Measurements from ENCODE around the gene EDEM3.
"Not testable (repeated sequence)": the region's sequence is repeated elsewhere in the genome, so short reads cannot be mapped to it uniquely, and the experiment has no call there.

The EDEM3 gene

DNA sequence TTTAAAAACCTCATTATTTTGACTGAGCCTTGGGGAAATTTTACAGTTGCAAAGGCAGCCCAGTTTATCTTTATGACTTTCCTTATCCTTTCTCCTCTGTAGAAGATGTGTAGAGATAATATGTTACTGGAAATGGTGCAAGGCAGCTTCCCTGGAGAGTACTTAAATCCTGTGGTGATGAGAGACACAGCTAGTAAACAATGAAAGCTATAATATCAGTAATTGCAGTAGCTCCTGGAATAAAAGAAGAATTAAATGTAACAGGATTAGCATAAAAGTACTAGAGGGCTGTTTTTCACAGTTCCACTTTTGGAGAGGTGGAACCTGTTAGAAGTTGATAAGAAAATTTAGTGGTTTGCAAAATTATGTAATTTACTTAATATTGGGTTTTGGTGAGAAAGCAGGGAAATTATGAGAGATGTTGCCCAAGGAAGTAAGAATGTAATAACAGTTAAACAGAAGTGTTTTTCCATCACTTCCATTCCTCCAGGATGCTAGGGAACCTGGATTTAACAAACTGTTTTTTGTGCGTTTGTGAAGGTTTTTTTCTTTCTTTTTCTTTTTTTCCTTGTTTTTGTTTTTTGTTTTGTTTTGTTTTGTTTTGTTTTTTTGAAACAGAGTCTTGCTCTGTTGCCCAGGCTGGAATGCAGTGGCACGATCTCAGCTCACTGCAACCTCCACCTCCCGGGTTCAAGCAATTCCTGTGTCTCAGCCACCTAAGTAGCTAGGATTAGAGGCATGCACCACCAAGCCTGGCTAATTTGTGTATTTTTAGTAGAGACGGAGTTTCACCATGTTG lies 15.7 kb upstream of the EDEM3 start:
- TF ChIP-seq, protein P1, sequence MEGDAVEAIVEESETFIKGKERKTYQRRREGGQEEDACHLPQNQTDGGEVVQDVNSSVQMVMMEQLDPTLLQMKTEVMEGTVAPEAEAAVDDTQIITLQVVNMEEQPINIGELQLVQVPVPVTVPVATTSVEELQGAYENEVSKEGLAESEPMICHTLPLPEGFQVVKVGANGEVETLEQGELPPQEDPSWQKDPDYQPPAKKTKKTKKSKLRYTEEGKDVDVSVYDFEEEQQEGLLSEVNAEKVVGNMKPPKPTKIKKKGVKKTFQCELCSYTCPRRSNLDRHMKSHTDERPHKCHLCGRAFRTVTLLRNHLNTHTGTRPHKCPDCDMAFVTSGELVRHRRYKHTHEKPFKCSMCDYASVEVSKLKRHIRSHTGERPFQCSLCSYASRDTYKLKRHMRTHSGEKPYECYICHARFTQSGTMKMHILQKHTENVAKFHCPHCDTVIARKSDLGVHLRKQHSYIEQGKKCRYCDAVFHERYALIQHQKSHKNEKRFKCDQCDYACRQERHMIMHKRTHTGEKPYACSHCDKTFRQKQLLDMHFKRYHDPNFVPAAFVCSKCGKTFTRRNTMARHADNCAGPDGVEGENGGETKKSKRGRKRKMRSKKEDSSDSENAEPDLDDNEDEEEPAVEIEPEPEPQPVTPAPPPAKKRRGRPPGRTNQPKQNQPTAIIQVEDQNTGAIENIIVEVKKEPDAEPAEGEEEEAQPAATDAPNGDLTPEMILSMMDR (IDR thresholded peaks at IDR 0.05; ENCODE audit: control insufficient read depth, extremely low read depth, insufficient read depth), result no peak
- DNase-seq (ENCODE audit: low read depth), result no peak
- H3K4me3 ChIP-seq (ENCODE audit: low read depth, low read length), result no peak overlapping the region

DNA sequence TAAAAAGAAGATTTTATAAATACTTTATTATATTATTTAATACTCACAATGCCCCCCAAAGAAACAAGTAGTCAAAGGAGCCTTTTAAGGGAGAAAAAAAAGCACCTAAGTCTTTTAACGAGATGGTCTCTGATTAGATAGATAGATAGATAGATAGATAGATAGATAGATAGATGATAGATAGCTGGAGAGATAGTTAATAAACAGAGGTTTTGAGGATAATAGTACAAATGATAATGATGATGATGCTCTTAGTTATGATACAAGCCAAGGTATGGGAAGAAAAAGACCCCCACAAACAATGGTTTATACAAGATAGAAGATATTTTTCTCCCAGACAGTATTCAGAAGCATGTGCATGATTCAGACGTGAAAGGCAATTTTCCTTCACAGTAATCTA lies 14.6 kb upstream of the EDEM3 start:
- no peak for DNase-seq (ENCODE audit: low read depth)
- H3K4me3 ChIP-seq (ENCODE audit: low read depth, low read length), result no peak overlapping the region
- TF ChIP-seq, protein P1 (IDR thresholded peaks at IDR 0.05; ENCODE audit: control insufficient read depth, extremely low read depth, insufficient read depth), result no peak

DNA sequence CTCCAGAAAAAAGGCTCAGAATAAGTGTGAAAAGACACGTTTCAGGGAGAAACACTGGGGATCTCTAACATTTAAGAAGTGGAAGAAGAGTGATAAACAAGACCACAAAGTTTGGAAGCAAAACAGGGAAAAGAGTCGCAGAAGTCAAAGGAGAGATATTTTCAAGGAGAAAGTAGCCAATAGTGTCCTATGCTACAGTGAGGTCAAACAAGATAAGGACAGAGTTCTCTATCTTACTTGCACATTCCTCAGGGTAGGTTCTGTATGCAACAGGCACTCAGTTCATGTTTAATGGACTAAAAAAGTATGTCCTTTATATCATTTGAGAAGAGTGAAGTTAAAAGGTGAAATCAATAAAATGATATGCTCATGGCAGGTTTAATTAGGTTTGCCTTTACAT lies 13.8 kb upstream of the EDEM3 start:
- DNase-seq (ENCODE audit: low read depth), result no peak
- TF ChIP-seq, protein P1 (IDR thresholded peaks at IDR 0.05; ENCODE audit: control insufficient read depth, extremely low read depth, insufficient read depth), result no peak
- no peak overlapping the region for H3K4me3 ChIP-seq (ENCODE audit: low read depth, low read length)

- TF ChIP-seq, protein P1 (IDR thresholded peaks at IDR 0.05; ENCODE audit: control insufficient read depth, extremely low read depth, insufficient read depth), result no peak
- DNase-seq (ENCODE audit: low read depth), result no peak
- H3K4me3 ChIP-seq (ENCODE audit: low read depth, low read length), result no peak overlapping the region
Measured at GRCh38 chr1:184767591-184767990, 12.9 kb upstream of the EDEM3 start.

GRCh38 chr1:184764483-184764882 lies 9.8 kb upstream of the EDEM3 start:
- TF ChIP-seq, protein P1 (IDR thresholded peaks at IDR 0.05; ENCODE audit: control insufficient read depth, extremely low read depth, insufficient read depth), result no peak
- no peak overlapping the region for H3K4me3 ChIP-seq (ENCODE audit: low read depth, low read length)
- no peak for DNase-seq (ENCODE audit: low read depth)

DNA sequence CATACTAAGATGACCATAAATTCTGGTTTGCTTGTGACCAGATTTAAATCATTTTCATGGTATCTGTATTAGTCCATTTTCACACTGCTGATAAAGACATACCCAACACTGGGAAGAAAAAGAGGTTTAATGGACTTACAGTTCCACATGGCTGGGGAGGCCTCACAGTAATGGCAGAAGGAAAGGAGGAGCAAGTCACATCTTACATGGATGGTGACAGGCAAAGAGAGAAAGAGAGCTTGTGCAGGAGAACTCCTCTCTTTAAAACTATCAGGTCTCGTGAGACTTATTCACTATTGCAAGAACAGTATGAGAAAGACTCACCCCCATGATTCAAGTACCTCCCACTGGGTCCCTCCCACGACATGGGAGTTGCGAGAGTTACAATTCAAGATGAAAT lies 8.9 kb upstream of the EDEM3 start:
- not testable (repeated sequence) for DNase-seq (ENCODE audit: low read depth); H3K4me3 ChIP-seq (ENCODE audit: low read depth, low read length)

DNA sequence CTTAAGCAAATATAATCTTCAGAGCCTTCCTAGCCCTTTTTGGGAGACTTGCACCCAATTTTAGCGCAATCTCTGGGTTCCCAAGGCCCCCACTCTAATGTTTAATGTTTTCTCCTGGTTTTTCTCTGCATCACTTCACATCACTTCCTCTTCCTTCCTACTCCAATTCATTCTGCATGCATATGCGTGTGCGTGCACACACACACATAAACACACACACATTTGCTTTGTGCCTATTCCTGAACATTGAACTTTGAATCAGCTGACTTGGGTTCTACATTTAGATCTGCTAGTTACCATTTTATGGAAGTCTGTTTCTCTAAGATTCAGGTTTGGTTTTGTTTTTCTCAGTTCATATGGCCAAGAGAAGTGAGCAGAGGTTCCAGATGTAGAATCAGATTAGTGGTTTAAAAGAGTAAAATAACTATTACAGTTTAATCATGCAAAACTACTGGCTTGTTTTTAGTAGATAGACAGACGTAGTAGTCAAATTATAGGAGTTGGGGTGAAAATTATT lies 7.4 kb upstream of the EDEM3 start:
- TF ChIP-seq, protein P1 (IDR thresholded peaks at IDR 0.05; ENCODE audit: control insufficient read depth, extremely low read depth, insufficient read depth), result no peak
- no peak for DNase-seq (ENCODE audit: low read depth)
- no peak overlapping the region for H3K4me3 ChIP-seq (ENCODE audit: low read depth, low read length)

Measured in LNCaP clone FGC (cell line).